SU-DHL-6 (cell line): ENCODE results near the gene CBFA2T3.

Source experiments
- EZH2phosphoT487 ChIP-seq: fragments of 200-600 bp; sonication (generic), shearing (Covaris generic); conservative IDR thresholded peaks from 2 replicates; pipeline ENCODE4 v1.6.1; 2018; ENCODE audit warnings: mild to moderate bottlenecking, antibody characterized with exemption, low read length, moderate library complexity, mixed read lengths
- TF ChIP-seq, protein P1 (sequence below): fragments of 200-600 bp; sonication (generic); IDR thresholded peaks from one replicate; pipeline ENCODE4 v1.5.1; 2017; ENCODE audit warnings: antibody characterized with exemption, mild to moderate bottlenecking, low read length, moderate library complexity; ENCODE audit not compliant: insufficient read depth, poor library complexity, severe bottlenecking

DNA sequence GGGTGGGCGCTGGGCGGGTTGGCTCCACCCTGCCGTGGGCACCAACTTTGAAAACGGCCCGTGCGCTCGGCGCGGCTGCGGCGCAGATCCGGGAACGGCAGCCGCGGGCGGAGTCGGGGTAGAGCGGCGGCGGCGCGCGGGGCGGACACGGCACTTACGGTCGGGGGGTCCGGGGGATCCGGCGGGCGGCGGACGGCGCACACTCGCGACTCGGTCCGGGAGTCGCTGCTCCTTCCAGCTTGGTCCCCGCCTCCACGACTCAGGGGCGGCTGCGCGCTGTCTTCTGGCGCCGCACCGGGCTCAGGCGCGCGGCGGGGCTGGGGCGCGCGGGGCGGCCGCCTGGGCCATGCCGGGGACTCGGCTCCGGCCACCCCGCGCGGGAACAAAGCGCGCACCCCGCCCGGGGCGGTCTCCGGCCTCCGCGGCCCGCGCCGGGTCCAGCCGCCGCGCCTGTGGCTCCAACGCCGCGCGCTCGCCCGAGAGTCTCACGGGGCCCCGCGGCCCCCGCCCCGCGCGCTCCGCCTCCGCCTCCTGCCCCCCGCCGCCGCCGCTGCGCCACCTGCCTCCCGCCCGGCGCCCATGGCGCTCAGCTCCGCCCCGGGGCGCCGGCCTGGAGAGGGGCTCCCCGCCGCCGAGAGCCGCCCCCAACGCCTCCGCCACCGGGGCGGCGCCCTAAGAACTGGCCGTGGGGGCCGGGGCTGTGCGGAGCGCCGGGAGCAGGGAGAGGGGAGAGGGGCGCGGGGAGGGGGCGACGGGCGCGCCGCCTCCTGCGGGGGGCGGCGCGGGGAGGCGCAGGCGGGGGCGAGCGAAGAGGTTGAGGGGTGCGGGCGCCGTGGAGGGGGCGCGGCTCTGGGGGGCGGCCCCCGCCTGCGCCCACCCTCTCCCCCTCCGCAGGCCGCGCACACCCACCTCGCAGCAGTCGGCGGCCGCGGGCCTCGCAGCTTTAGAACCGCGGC is 35.9 kb downstream of the CBFA2T3 start:
- TF ChIP-seq, protein P1, sequence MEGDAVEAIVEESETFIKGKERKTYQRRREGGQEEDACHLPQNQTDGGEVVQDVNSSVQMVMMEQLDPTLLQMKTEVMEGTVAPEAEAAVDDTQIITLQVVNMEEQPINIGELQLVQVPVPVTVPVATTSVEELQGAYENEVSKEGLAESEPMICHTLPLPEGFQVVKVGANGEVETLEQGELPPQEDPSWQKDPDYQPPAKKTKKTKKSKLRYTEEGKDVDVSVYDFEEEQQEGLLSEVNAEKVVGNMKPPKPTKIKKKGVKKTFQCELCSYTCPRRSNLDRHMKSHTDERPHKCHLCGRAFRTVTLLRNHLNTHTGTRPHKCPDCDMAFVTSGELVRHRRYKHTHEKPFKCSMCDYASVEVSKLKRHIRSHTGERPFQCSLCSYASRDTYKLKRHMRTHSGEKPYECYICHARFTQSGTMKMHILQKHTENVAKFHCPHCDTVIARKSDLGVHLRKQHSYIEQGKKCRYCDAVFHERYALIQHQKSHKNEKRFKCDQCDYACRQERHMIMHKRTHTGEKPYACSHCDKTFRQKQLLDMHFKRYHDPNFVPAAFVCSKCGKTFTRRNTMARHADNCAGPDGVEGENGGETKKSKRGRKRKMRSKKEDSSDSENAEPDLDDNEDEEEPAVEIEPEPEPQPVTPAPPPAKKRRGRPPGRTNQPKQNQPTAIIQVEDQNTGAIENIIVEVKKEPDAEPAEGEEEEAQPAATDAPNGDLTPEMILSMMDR: no peak
- no peak for TF ChIP-seq EZH2phosphoT487
